HG02623 (cell line): Measurements from ENCODE around the gene FARP2.
"Not testable (repeated sequence)": the region's sequence is repeated elsewhere in the genome, so short reads cannot be mapped to it uniquely, and the experiment has no call there.

Source experiments
- ATAC-seq: cut with Tn5 transposase; IDR thresholded peaks from one replicate; pipeline ENCODE4 v1.9.1; 2021; ENCODE audit warnings: moderate library complexity; ENCODE audit not compliant: unreplicated experiment

The FARP2 gene

GRCh38 chr2:241399941-241400922 lies 44.1 kb downstream of the FARP2 start:
- no peak for ATAC-seq

DNA sequence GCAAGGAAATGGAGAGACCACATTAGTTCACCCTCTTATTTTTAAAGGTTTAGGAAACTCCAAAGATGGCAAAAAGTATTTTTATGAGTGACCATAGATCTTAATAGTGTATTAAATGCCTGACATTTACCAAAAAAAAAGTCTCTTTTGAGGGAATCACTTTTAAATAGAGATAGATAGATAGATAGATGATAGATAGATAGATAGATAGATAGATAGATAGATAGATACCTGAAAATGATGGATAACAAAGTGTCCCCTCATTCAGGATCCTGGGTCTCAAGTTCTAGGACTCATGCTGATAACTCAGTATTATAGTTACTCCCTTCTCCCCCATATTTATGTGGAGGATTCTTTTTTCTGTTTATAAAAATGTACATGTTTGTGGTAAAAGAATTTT lies 52.8 kb downstream of the FARP2 start:
- no peak for ATAC-seq

- no peak for ATAC-seq
These were observed 54.7 kb downstream of the FARP2 start for GRCh38 chr2:241410739-241411176.

DNA sequence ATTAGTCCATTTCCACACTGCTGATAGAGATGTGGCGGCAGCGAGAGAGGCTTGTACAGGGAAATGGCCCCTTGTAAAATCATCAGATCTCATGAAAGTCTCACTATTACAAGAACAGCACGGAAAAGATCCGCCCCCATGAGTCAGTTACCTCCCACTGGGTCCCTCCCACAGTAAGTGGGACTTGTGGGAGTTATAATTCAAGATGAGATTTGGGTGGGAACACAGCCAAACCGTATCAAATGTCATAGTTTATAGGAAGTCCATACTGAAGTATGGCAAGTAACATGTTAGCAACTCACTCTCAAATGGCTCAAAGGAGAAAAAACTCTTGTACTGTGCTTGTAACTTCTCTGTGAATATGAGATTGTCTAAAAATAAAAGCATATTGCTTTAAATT lies 56.1 kb downstream of the FARP2 start:
- ATAC-seq: no peak

DNA sequence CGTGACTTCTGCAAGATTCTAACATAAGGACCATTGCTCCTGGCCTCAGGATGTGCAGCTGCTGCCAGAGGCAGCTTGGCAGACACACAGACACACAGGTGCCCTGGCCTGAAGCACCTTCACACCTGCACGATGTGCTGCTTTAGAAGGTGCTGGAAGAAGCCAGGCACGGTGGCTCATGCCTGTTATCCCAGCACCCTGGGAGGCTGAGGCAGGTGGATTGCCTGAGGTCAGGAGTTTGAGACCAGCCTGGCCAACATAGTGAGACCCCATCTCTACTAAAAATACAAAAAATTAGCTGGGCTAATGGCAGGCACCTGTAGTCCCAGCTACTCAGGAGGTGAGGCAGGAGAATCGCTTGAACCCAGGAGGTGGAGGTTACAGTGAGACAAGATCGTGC lies 57.4 kb downstream of the FARP2 start:
- not testable (repeated sequence) for ATAC-seq

DNA sequence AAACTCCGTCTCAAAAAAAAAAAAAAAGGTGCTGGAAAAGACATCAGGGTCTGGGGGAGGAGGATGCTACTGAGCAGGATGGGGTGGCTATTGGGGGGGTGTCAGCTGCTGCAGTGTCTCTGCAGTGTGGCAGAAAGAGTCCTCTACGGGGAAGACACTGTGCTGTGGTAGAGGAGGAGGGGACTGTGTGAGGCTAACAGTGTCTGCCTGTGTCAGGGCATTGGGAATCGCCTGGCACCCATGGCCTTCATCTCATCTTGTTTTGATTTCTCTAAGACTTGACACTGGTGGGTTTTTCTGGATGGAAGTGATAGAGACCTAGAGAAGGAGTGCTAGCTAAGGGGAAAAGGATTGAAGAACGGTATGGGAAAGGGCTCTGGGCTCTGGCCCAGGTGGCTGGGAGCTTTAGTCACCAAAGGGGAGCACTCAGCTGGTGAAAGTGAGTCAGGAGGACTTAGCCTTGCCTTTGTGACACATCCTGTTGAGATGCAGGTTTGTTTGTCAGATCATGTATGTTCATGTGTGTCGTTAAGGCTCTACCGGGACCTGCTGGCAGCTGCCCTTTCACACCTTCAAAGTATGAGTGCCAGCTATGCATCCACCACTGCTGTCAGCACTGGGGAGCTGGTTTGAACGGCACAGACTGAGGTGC lies 58.0 kb downstream of the FARP2 start:
- no peak for ATAC-seq

- ATAC-seq: no peak
These were observed 59.1 kb downstream of the FARP2 start for GRCh38 chr2:241415196-241415595.

- no peak for ATAC-seq
These were observed 61.5 kb downstream of the FARP2 start for GRCh38 chr2:241417626-241418025.

- no peak for ATAC-seq
These were observed 65.2 kb downstream of the FARP2 start for GRCh38 chr2:241421330-241421729.

GRCh38 chr2:241421942-241422341 lies 65.9 kb downstream of the FARP2 start:
- not testable (repeated sequence) for ATAC-seq

GRCh38 chr2:241422350-241422749 lies 66.3 kb downstream of the FARP2 start:
- no peak for ATAC-seq

- not testable (repeated sequence) for ATAC-seq
These were observed 67.4 kb downstream of the FARP2 start for GRCh38 chr2:241423489-241423888.

DNA sequence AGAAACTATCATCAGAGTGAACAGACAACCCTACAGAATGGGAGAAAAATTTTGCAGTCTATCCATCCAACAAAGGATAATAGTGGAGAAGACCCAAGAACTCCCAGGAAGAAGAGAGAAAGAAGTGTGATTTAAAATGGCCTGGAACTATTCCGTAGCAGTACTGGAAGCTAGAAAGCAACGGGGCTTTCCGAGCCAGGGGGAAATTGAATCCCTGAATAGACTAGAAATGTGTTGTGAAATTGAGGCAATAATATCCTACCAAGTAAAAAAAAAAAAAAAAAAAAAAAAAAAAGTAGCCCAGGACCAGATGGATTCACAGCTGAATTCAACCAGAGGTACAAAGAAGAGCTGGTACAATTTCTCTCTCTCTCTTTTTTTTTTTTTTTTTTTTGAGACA lies 69.3 kb downstream of the FARP2 start:
- ATAC-seq: no peak

GRCh38 chr2:241430178-241430577 lies 74.1 kb downstream of the FARP2 start:
- ATAC-seq: no peak

DNA sequence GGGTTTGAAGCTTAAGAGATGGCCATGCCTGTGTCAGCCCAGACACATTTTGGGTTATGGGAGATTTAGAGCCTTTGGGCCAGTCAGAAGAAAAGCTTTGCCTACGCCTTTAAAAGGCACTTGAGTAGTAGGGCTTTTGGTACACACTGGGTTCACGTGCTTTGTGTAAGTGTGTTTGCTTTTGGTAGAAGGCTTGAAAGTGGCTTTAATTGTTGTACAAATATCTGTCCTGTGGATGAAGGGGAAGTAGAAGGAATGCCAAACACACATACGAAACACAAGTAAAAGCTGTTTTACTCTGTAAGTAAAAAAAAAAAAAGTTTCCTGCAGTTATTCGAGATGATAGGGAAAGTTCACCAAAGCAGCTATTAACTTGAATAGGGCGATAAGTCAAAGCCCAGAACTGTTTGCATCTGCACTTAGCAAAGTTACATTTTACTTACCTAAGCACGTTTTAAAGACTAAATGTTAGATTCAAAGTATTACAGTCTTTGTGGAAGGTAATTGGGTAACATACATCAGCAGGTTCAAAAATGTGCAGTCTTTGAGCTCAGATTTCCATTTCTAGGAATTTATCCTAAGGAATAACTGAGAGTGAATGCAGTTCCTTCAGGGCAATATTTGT lies 76.9 kb downstream of the FARP2 start:
- ATAC-seq: no peak

DNA sequence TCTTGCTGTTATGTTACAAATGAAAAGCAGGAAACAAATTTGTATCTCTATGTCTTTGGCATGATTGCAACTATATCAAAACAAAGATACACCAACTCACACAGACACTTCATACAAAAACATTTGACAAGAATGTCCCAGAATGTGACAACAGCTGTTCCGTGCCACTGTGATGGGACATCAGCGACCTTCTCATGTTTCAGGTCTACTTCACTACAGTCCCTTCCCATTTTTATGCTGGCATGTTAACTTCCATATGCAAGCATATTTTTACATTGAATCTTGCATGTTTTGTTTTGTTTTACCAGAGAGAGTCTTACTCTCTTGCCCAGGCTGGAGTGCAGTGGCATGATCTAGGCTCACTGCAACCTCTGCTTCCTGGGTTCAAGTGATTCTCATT lies 81.1 kb downstream of the FARP2 start:
- no peak for ATAC-seq

- ATAC-seq: no peak
These were observed 85.4 kb downstream of the FARP2 start for GRCh38 chr2:241441492-241441891.

GRCh38 chr2:241443486-241444223 lies 87.6 kb downstream of the FARP2 start:
- no peak for ATAC-seq

DNA sequence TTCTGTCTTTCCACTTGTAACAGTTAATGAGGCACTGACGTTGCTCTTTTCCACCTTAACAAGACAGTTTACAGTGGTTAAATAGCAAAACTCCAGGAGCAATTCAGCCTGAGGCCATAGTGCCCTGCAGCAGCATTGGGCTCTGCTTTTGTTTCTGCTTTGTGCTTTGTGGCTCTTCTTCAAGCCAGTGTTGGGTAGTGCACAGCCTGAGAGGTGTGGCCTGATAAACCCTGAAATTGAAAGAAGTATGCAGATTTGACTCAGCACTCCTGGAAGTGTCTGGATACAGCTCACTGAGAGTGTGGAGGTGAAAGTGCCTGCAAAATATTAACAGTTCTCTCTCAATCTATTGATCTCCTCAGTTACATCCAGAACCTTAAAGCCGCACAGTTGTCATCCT lies 89.3 kb downstream of the FARP2 start:
- no peak for ATAC-seq

GRCh38 chr2:241450092-241450491 lies 94.0 kb downstream of the FARP2 start:
- not testable (repeated sequence) for ATAC-seq
